SK-N-SH (cell line): ENCODE results near the gene KNTC1. TPM values are rescaled to one million over a fixed set of nuclear protein-coding genes. Genes with fewer than 3 reads are reported as not detected.

Source experiments
- CTCF ChIA-PET: fragments of 300-600, 350-600 bp; formaldehyde crosslinking; extraction: SDS; loops from one replicate; lab custom pipeline; 2021; lab: Yijun Ruan, JAX
- POLR2A ChIA-PET: fragments of 350-600 bp; sonication (Branson Sonifier 250); formaldehyde crosslinking; extraction: SDS; loops from one replicate; lab custom pipeline; 2020; ENCODE audit warnings: antibody characterized with exemption, inconsistent platforms; lab: Yijun Ruan, JAX
- DNase-seq: peaks from one replicate; pipeline ENCODE4 v3.0.0; 2012
- H2AFZ ChIP-seq: fragments of 200-600 bp; sonication (generic); 2 replicates; pipeline ENCODE4 v1.8.1; 2016; ENCODE audit warnings: antibody characterized with exemption, mild to moderate bottlenecking, low read depth
- H3F3A ChIP-seq: fragments of 200-600 bp; sonication (generic); replicated peaks from 2 replicates; pipeline ENCODE3; 2016; ENCODE audit warnings: antibody characterized with exemption, mild to moderate bottlenecking; ENCODE audit not compliant: insufficient read depth
- H3K27ac ChIP-seq, 2 experiments: fragments of 200-500 bp in 1 of 2; fragments of 200-600 bp in 1 of 2; sonication (Bioruptor generic) in 1 of 2; sonication (generic), shearing (Covaris generic) in 1 of 2; 2 replicates each; pipeline versions ENCODE4 v1.5.1 to v1.6.1; 2014 to 2016; ENCODE audit warnings: low read depth in 2 of 2, inconsistent platforms in 1 of 2, low read length in 1 of 2, mild to moderate bottlenecking in 1 of 2, mixed read lengths in 1 of 2
- H3K27me3 ChIP-seq: fragments of 200-600 bp; sonication (generic), shearing (Covaris generic); 2 replicates; pipeline ENCODE4 v1.6.1; 2016; ENCODE audit warnings: mixed run types; ENCODE audit not compliant: insufficient read depth
- H3K36me3 ChIP-seq, 2 experiments: fragments of 200-500 bp in 1 of 2; fragments of 200-600 bp in 1 of 2; sonication (Bioruptor generic) in 1 of 2; sonication (generic) in 1 of 2; replicated peaks in 1 of 2; 2 replicates each; pipeline versions ENCODE3 to v1.5.1; 2014 to 2016; ENCODE audit warnings: low read length in 1 of 2, mild to moderate bottlenecking in 1 of 2; ENCODE audit not compliant: insufficient read depth in 2 of 2, control insufficient read depth in 1 of 2
- H3K4me1 ChIP-seq, 2 experiments: fragments of 200-500 bp in 1 of 2; fragments of 200-600 bp in 1 of 2; sonication (Bioruptor generic) in 1 of 2; sonication (generic), shearing (Covaris generic) in 1 of 2; 2 replicates each; pipeline versions ENCODE4 v1.5.1 to v1.6.1; 2014 to 2016; ENCODE audit warnings: low read depth in 1 of 2, low read length in 1 of 2, mixed run types in 1 of 2; ENCODE audit not compliant: insufficient read depth in 2 of 2, control insufficient read depth in 1 of 2
- H3K4me2 ChIP-seq: fragments of 200-600 bp; sonication (generic), shearing (Covaris generic); 2 replicates; pipeline ENCODE4 v1.6.1; 2017; ENCODE audit warnings: mixed run types
- H3K4me3 ChIP-seq, 2 experiments: fragments of 200-500 bp in 1 of 2; fragments of 200-600 bp in 1 of 2; sonication (Bioruptor generic) in 1 of 2; sonication (generic), shearing (Covaris generic) in 1 of 2; 2 replicates each; pipeline versions ENCODE4 v1.5.1 to v1.8.1; 2014 to 2016; ENCODE audit warnings: low read depth in 2 of 2, inconsistent platforms in 1 of 2, low read length in 1 of 2, mild to moderate bottlenecking in 1 of 2, mixed read lengths in 1 of 2, moderate library complexity in 1 of 2
- H3K79me2 ChIP-seq: fragments of 200-600 bp; sonication (generic); 2 replicates; pipeline ENCODE4 v1.8.1; 2017; ENCODE audit warnings: mild to moderate bottlenecking; ENCODE audit not compliant: insufficient read depth
- H3K9ac ChIP-seq: fragments of 200-600 bp; sonication (generic); 2 replicates; pipeline ENCODE4 v1.6.1; 2017; ENCODE audit warnings: mixed run types
- H3K9me2 ChIP-seq: fragments of 200-600 bp; sonication (generic); 2 replicates; pipeline ENCODE4 v1.6.1; 2017; ENCODE audit warnings: mixed run types
- H3K9me3 ChIP-seq: fragments of 200-600 bp; sonication (generic); 2 replicates; pipeline ENCODE4 v1.6.1; 2017; ENCODE audit warnings: mixed run types, mild to moderate bottlenecking, moderate library complexity
- H4K20me1 ChIP-seq: fragments of 200-600 bp; sonication (generic); 2 replicates; pipeline ENCODE4 v1.6.1; 2017; ENCODE audit warnings: mild to moderate bottlenecking, mixed run types; ENCODE audit not compliant: insufficient read depth
- CHD2 ChIP-seq: fragments of 150-350 bp; IDR thresholded peaks from 2 replicates; pipeline ENCODE4 v1.6.1; 2018; ENCODE audit warnings: low read length; ENCODE audit not compliant: partially characterized antibody
- FOSL2 ChIP-seq: IDR thresholded peaks from 2 replicates; pipeline ENCODE4 v1.4.0; 2012; ENCODE audit warnings: low read depth, mild to moderate bottlenecking, moderate library complexity, borderline replicate concordance
- FOXM1 ChIP-seq: IDR thresholded peaks from 2 replicates; pipeline ENCODE4 v1.4.0; 2012; ENCODE audit warnings: low read depth, mild to moderate bottlenecking
- GATA2 ChIP-seq: sonication (generic); formaldehyde crosslinking; IDR thresholded peaks from 2 replicates; pipeline ENCODE4 v1.5.0; 2020; ENCODE audit warnings: mild to moderate bottlenecking, missing genetic modification reagents
- PBX3 ChIP-seq: IDR thresholded peaks from 2 replicates; pipeline ENCODE4; 2012
- REST ChIP-seq: IDR thresholded peaks from 2 replicates; pipeline ENCODE4 v1.6.1; 2012; ENCODE audit warnings: mild to moderate bottlenecking, low read depth, low read length, moderate library complexity
- RFX5 ChIP-seq: IDR thresholded peaks from 2 replicates; pipeline ENCODE4 v1.6.1; 2012; ENCODE audit warnings: mild to moderate bottlenecking, improper control_type of control experiment, low read length
- SMC3 ChIP-seq: IDR thresholded peaks from 2 replicates; pipeline ENCODE4 v1.6.1; 2012; ENCODE audit warnings: low read depth, low read length, improper control_type of control experiment
- TAF1 ChIP-seq: IDR thresholded peaks from 2 replicates; pipeline ENCODE4 v1.6.1; 2012; ENCODE audit warnings: low read depth, mild to moderate bottlenecking, low read length, moderate library complexity, borderline replicate concordance
- USF1 ChIP-seq: IDR thresholded peaks from 2 replicates; pipeline ENCODE4 v1.4.0; 2012; ENCODE audit warnings: low read depth, borderline replicate concordance
- WGBS: methylation state at CpG from one replicate; pipeline ENCODE4 v1.1.6; 2017; ENCODE audit warnings: low lambda C conversion rate; 5-methylcytosine and 5-hydroxymethylcytosine counted together
- polyA plus RNA-seq, 3 experiments: library from polyadenylated mRNA; depleted of rRNA; stranded (reverse); fragments of >200 nt; gene quantifications; 2 replicates each; pipeline ENCODE4 v1.2.3, GENCODE V29; 2012
- TF ChIP-seq, protein P1 (sequence below): fragments of 150-350 bp; IDR thresholded peaks from 2 replicates; pipeline ENCODE4 v1.6.1; 2016; ENCODE audit warnings: mild to moderate bottlenecking, low read depth, low read length

The KNTC1 gene
- polyA plus RNA-seq, 1 of the 3 experiments (the other 2 are of a cell fraction), result 13.2 TPM

GRCh38 chr12:122584177-122584863 lies 57.3 kb downstream of the KNTC1 start:
- H3K4me2 ChIP-seq, result no peak overlapping the region
- H3K27me3 ChIP-seq, result no peaks in the 10 kb centered on the region
- peaks cover 27 to 34% of the 10 kb centered on the region in 2 experiments for H3K36me3 ChIP-seq
- CTCF ChIA-PET, result interaction anchor here (1.5 kb wide), 1 partner anchor 31 kb away, joined by 3 read pairs; no protein-coding TSS in a partner anchor
- H4K20me1 ChIP-seq, result no peaks in the 10 kb centered on the region
- DNase-seq, result no peak
- no peak overlapping the region for H3K9ac ChIP-seq
- TF ChIP-seq FOXM1 (no peak), SMC3 (no peak), REST (no peak), FOSL2 (no peak), TAF1 (no peak), USF1 (no peak), CHD2 (no peak), RFX5 (no peak), PBX3 (no peak), GATA2 (CRISPR knock-in tag) (no peak)
- TF ChIP-seq, protein P1, sequence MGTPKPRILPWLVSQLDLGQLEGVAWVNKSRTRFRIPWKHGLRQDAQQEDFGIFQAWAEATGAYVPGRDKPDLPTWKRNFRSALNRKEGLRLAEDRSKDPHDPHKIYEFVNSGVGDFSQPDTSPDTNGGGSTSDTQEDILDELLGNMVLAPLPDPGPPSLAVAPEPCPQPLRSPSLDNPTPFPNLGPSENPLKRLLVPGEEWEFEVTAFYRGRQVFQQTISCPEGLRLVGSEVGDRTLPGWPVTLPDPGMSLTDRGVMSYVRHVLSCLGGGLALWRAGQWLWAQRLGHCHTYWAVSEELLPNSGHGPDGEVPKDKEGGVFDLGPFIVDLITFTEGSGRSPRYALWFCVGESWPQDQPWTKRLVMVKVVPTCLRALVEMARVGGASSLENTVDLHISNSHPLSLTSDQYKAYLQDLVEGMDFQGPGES, result no peak
- POLR2A ChIA-PET, result no interaction called here
- no peaks in the 10 kb centered on the region for H3K9me3 ChIP-seq
- no peak overlapping the region for H2AFZ ChIP-seq
- H3K4me1 ChIP-seq, result no peaks in the 10 kb centered on the region
- H3K4me3 ChIP-seq, result no peak overlapping the region
- no peaks in the 10 kb centered on the region for H3K9me2 ChIP-seq
- 97% methylated on average over 4 of the region's 4 CpGs for WGBS
- no peak overlapping the region for H3K27ac ChIP-seq
- H3K79me2 ChIP-seq, result no peaks in the 10 kb centered on the region
- H3F3A ChIP-seq, result peaks cover 4% of the 10 kb centered on the region
